ENCODE measurements around the gene PHF20.
"Not testable (repeated sequence)": the region's sequence is repeated elsewhere in the genome, so short reads cannot be mapped to it uniquely, and the experiment has no call there.

PHF20 gene

DNA sequence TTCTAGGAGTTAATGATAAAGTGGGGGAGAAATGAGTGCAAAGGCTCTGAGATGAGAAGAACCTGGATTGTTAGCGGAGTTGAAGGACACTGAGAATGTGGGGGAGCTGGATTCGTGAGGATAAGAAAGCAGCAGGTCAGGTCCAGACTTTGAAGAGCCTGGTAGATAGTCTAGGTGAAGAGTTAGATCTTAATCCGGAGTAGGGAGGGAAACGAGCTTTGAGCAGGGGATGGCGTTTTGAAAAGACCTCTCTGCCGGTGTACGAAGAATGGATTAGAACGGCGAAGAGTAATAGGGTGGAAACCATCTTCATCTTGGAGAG is 487 bp upstream of the PHF20 start:
- no peak for DNase-seq (ENCODE audit: low read depth)
- peak overlapping the region; percentile 10; the same call in 1 of the 2 replicates for H3K4me3 ChIP-seq (ENCODE audit: low read depth, low read length)
- TF ChIP-seq, protein P1, sequence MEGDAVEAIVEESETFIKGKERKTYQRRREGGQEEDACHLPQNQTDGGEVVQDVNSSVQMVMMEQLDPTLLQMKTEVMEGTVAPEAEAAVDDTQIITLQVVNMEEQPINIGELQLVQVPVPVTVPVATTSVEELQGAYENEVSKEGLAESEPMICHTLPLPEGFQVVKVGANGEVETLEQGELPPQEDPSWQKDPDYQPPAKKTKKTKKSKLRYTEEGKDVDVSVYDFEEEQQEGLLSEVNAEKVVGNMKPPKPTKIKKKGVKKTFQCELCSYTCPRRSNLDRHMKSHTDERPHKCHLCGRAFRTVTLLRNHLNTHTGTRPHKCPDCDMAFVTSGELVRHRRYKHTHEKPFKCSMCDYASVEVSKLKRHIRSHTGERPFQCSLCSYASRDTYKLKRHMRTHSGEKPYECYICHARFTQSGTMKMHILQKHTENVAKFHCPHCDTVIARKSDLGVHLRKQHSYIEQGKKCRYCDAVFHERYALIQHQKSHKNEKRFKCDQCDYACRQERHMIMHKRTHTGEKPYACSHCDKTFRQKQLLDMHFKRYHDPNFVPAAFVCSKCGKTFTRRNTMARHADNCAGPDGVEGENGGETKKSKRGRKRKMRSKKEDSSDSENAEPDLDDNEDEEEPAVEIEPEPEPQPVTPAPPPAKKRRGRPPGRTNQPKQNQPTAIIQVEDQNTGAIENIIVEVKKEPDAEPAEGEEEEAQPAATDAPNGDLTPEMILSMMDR (IDR thresholded peaks at IDR 0.05; ENCODE audit: low read depth, low read length, missing control alignments), result no peak

DNA sequence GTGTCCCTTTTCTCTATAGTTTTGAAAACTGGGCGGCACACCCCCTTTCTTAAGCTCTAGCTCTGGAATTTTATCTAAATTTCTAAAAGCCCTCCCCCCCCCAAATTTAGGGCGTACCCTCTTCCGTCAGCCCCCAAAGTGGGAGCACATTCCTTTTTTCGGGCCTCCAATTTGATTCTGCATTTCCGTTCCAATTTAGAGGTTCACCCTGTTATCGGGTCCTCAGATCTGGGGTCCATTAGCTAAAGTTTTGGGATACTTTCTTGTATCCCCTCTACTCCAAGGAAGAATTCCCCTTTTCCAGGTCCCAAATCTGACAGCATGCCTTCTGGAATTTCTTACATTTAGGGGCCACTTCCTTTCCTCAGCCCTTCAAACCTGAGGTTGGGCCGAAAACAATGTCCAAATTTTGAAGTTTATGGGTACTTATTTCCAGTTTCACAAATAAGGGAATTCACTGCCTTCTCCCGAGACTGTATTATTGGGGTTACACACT is 796 bp downstream of the PHF20 start:
- TF ChIP-seq, protein P1 (IDR thresholded peaks at IDR 0.05; ENCODE audit: low read depth, low read length, missing control alignments), result no peak
- H3K4me3 ChIP-seq (ENCODE audit: low read depth, low read length), result peak overlapping the region; percentile 76
- no peak for DNase-seq (ENCODE audit: low read depth)

DNA sequence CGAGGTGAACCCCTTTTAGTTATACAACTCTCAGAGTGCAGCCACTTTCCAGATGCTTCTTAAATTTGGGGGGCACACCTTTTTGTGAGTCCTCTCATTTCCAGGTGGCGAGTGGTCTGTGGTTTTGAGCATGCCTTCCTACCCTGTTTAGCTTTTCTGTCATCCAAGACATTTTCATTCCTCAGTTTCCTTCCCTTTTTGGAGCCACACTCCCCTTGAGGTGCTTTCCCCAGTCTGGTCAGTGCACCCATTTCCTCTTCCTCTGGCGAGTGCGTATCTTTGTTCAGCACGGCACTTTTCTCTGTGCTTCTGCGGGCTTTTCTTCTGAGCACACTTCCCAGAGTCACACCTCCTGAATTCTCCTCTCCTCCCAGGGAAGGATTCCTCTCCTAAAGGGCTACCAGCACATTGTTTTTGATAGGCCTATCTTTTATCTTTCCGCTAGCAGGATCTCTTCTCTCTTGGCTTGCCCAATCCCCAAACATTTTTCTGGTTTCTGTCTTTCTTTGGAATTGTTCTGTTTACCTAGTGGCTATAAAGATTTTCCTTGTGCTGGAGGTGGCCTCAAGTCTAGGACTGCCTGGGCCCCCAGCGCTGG is 1.4 kb downstream of the PHF20 start:
- peak overlapping the region; percentile 76 for H3K4me3 ChIP-seq (ENCODE audit: low read depth, low read length)
- TF ChIP-seq, protein P1 (IDR thresholded peaks at IDR 0.05; ENCODE audit: low read depth, low read length, missing control alignments), result no peak
- peak; percentile 34 for DNase-seq (ENCODE audit: low read depth)

DNA sequence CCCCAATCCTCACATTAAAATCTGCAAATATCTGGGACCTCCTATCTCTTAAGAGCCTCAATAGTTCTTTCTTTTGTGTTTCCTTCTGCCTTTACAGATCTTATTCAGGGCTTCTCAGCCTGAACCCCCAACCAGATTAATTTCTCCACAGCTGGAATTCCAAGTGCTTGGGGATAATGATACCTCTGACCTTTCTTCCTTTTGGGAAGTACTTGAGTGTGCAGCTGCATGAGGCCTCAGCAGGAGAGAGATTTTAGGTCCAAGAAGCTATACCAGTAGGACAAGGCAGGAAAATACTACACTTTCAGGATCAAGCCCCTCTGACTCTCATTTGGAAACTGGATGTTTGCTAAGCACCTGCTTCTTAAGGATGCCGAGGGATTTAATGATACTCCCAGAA is 2.6 kb downstream of the PHF20 start:
- no peak overlapping the region for H3K4me3 ChIP-seq (ENCODE audit: low read depth, low read length)
- no peak for DNase-seq (ENCODE audit: low read depth)
- TF ChIP-seq, protein P1 (IDR thresholded peaks at IDR 0.05; ENCODE audit: low read depth, low read length, missing control alignments), result no peak

DNA sequence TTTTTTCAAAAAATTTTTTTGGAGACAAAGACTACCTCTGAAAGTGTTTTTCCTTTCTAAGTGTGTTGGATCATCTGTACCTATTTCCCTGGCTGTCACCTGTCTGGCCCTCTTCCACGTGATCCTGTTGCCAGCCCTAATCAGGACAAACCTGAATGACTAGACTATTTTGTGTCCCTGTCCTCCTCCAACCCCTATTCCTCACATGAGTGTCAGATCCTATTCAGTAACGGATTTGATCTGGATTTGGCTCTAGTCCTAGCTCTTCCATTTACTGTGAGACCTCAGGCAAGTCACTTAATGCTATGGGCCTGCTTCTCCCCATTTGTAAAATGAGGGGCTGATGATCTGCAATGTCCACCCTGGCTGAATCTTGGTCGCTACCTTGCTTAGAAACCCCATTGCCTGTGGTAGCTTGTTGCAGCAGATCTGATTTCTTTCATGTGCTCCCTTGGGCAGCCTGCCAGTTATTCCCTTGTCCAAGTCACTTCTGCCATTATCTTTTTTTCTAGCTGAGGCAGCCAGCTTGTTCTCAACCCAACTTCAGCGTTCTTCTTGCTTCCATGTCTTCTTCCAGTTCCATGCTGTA is 4.8 kb downstream of the PHF20 start:
- DNase-seq (ENCODE audit: low read depth), result no peak
- TF ChIP-seq, protein P1 (IDR thresholded peaks at IDR 0.05; ENCODE audit: low read depth, low read length, missing control alignments), result no peak
- no peak overlapping the region for H3K4me3 ChIP-seq (ENCODE audit: low read depth, low read length)

DNA sequence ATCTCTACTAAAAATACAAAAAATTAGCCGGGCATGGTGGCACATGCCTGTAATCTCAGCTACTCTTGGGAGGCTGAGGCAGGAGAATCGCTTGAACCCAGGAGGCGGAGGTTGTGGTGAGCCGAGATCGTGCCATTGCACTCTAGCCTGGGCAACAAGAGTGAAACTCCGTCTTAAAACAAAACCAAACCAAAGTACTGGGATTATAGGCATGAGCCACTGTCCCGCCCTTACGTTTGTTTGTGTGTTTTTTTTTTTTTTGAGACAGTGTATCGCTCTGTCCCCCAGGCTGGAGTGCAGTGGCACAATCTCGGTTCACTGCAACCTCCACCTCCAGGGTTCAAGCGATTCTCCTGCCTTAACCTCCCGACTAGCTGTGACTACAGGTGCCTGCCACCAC is 12.0 kb downstream of the PHF20 start:
- DNase-seq (ENCODE audit: low read depth), result not testable (repeated sequence)

DNA sequence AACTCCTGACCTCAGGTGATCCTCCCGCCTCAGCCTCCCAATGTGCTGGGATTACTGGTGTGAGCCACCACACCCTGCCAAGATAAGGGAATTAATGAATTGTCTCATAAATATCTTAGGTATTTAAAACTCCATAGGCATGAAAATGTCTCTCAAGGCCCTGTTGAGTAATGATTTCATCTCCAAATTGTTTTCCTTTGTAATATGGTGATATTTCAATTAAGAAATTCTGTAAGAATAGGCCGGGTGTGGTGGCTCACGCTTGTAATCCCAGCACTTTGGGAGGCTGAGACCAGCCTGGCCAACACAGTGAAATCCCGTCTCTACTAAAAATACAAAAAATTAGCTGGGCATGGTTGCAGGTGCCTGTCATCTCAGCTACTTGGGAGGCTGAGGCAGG is 13.7 kb downstream of the PHF20 start:
- not testable (repeated sequence) for DNase-seq (ENCODE audit: low read depth); H3K4me3 ChIP-seq (ENCODE audit: low read depth, low read length)

More for the DNA sequence above, 12.0 kb downstream of the PHF20 start:
- H3K4me3 ChIP-seq (ENCODE audit: low read depth, low read length), result not testable (repeated sequence)

DNA sequence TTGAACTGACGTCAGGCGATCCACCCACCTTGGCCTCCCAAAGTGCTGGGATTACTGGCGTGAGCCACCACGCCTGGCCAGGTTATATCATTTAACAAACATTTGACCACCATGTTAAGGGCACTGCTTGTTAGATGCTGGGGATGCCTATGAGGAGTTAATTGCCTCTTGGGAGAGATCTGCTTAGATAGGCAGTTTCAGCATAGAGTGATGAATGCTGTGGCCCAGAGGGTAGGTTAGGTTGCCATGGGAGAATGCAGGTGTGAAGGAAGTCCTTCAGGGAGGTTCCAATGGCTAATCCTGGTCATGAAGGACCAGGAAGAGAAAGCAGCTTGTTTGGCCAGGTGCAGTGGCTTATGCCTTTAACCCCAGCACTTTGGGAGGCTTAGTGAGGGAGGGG is 17.0 kb downstream of the PHF20 start:
- TF ChIP-seq, protein P1 (IDR thresholded peaks at IDR 0.05; ENCODE audit: low read depth, low read length, missing control alignments), result no peak
- H3K4me3 ChIP-seq (ENCODE audit: low read depth, low read length), result no peak overlapping the region
- no peak for DNase-seq (ENCODE audit: low read depth)

All from GM12864 (cell line).